ENCODE measurements around the gene TPM4.

Gene TPM4

GRCh38 chr19:16039081-16039480 lies 37.2 kb upstream of the TPM4 start:
- H3F3A ChIP-seq (ENCODE audit: control insufficient read depth, insufficient read depth), result no peaks in the 10 kb centered on the region
- H3K9me2 ChIP-seq (replicated peaks; ENCODE audit: control insufficient read depth, low read length), result no peaks in the 10 kb centered on the region
- no peaks in the 10 kb centered on the region for H3K9me3 ChIP-seq (ENCODE audit: control insufficient read depth, insufficient read depth, low read length)
- no peak overlapping the region for H3K27ac ChIP-seq (ENCODE audit: low read depth, low read length)
- no peaks in the 10 kb centered on the region for H4K20me1 ChIP-seq (ENCODE audit: control insufficient read depth, insufficient read depth, low read depth, low read length)
- H3K36me3 ChIP-seq (ENCODE audit: control insufficient read depth, low read length), result no peaks in the 10 kb centered on the region
- H3K79me2 ChIP-seq (ENCODE audit: control insufficient read depth, low read length), result no peaks in the 10 kb centered on the region
- TF ChIP-seq CTCF (IDR thresholded peaks at IDR 0.05; ENCODE audit: low read depth, low read length, poor library complexity, severe bottlenecking) (no peak), EZH2phosphoT487 (IDR thresholded peaks at IDR 0.05; ENCODE audit: borderline replicate concordance, low read length) (no peak)
- H3K4me2 ChIP-seq (ENCODE audit: low read length), result no peak overlapping the region
- no peak overlapping the region for H3K4me3 ChIP-seq (ENCODE audit: low read length)
- peaks cover 2% of the 10 kb centered on the region; the same call in 1 of the 2 replicates for H3K27me3 ChIP-seq (ENCODE audit: control insufficient read depth, low read length)
- H3K4me1 ChIP-seq (ENCODE audit: control insufficient read depth, low read length), result peaks cover 18% of the 10 kb centered on the region

GRCh38 chr19:16039545-16039944 lies 36.8 kb upstream of the TPM4 start:
- no peak overlapping the region for H3K27ac ChIP-seq (ENCODE audit: low read depth, low read length)
- H3K79me2 ChIP-seq (ENCODE audit: control insufficient read depth, low read length), result no peaks in the 10 kb centered on the region
- no peaks in the 10 kb centered on the region for H3K36me3 ChIP-seq (ENCODE audit: control insufficient read depth, low read length)
- H3F3A ChIP-seq (ENCODE audit: control insufficient read depth, insufficient read depth), result no peaks in the 10 kb centered on the region
- no peak overlapping the region for H3K4me2 ChIP-seq (ENCODE audit: low read length)
- H3K9me2 ChIP-seq (replicated peaks; ENCODE audit: control insufficient read depth, low read length), result no peaks in the 10 kb centered on the region
- no peaks in the 10 kb centered on the region for H4K20me1 ChIP-seq (ENCODE audit: control insufficient read depth, insufficient read depth, low read depth, low read length)
- peaks cover 18% of the 10 kb centered on the region for H3K4me1 ChIP-seq (ENCODE audit: control insufficient read depth, low read length)
- H3K27me3 ChIP-seq (ENCODE audit: control insufficient read depth, low read length), result peaks cover 2% of the 10 kb centered on the region; the same call in 1 of the 2 replicates
- no peaks in the 10 kb centered on the region for H3K9me3 ChIP-seq (ENCODE audit: control insufficient read depth, insufficient read depth, low read length)
- no peak overlapping the region for H3K4me3 ChIP-seq (ENCODE audit: low read length)
- TF ChIP-seq EZH2phosphoT487 (IDR thresholded peaks at IDR 0.05; ENCODE audit: borderline replicate concordance, low read length) (no peak), CTCF (IDR thresholded peaks at IDR 0.05; ENCODE audit: low read depth, low read length, poor library complexity, severe bottlenecking) (no peak)

- peaks cover 18% of the 10 kb centered on the region for H3K4me1 ChIP-seq (ENCODE audit: control insufficient read depth, low read length)
- no peak overlapping the region for H3K27ac ChIP-seq (ENCODE audit: low read depth, low read length)
- no peaks in the 10 kb centered on the region for H3F3A ChIP-seq (ENCODE audit: control insufficient read depth, insufficient read depth)
- no peaks in the 10 kb centered on the region for H4K20me1 ChIP-seq (ENCODE audit: control insufficient read depth, insufficient read depth, low read depth, low read length)
- H3K27me3 ChIP-seq (ENCODE audit: control insufficient read depth, low read length), result peaks cover 2% of the 10 kb centered on the region; the same call in 1 of the 2 replicates
- TF ChIP-seq EZH2phosphoT487 (IDR thresholded peaks at IDR 0.05; ENCODE audit: borderline replicate concordance, low read length), result no peak
- TF ChIP-seq CTCF (IDR thresholded peaks at IDR 0.05; ENCODE audit: low read depth, low read length, poor library complexity, severe bottlenecking), result no peak
- H3K36me3 ChIP-seq (ENCODE audit: control insufficient read depth, low read length), result no peaks in the 10 kb centered on the region
- no peak overlapping the region; the same call in 1 of the 2 replicates for H3K4me3 ChIP-seq (ENCODE audit: low read length)
- no peaks in the 10 kb centered on the region for H3K9me2 ChIP-seq (replicated peaks; ENCODE audit: control insufficient read depth, low read length)
- no peaks in the 10 kb centered on the region for H3K79me2 ChIP-seq (ENCODE audit: control insufficient read depth, low read length)
- H3K4me2 ChIP-seq (ENCODE audit: low read length), result no peak overlapping the region
- H3K9me3 ChIP-seq (ENCODE audit: control insufficient read depth, insufficient read depth, low read length), result no peaks in the 10 kb centered on the region
Measured at GRCh38 chr19:16040642-16041041, 35.7 kb upstream of the TPM4 start.
